ENCODE measurements around the gene NSRP1.

DNA sequence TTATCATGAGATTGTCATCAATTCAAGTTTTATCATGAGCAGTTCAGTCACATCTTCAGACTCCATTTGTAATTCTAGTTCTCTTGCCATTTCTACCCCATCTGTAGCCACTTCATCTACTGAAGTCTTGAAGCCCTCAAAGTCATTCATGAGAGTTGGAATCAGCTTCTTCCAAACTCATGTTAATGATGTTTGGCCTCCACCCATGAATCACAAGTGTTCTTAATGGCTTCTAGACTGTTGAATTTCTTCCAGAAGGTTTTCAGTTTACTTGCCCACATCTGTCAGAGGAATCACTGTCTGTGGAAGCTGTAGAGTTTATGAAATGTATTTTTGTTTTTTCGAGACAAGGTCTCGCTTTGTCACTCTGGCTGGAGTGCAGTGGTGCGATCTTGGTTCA lies 16.0 kb downstream of the NSRP1 start:
- TF ChIP-seq, protein P1, sequence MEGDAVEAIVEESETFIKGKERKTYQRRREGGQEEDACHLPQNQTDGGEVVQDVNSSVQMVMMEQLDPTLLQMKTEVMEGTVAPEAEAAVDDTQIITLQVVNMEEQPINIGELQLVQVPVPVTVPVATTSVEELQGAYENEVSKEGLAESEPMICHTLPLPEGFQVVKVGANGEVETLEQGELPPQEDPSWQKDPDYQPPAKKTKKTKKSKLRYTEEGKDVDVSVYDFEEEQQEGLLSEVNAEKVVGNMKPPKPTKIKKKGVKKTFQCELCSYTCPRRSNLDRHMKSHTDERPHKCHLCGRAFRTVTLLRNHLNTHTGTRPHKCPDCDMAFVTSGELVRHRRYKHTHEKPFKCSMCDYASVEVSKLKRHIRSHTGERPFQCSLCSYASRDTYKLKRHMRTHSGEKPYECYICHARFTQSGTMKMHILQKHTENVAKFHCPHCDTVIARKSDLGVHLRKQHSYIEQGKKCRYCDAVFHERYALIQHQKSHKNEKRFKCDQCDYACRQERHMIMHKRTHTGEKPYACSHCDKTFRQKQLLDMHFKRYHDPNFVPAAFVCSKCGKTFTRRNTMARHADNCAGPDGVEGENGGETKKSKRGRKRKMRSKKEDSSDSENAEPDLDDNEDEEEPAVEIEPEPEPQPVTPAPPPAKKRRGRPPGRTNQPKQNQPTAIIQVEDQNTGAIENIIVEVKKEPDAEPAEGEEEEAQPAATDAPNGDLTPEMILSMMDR (conservative IDR thresholded peaks at IDR 0.05; ENCODE audit: low read length) = no peak
- no peak for TF ChIP-seq EZH2phosphoT487 (IDR thresholded peaks at IDR 0.05; ENCODE audit: borderline replicate concordance)

Measured in Loucy (cell line).